ENCODE data around the gene ZDHHC16.
"Not testable (repeated sequence)": the region's sequence is repeated elsewhere in the genome, so short reads cannot be mapped to it uniquely, and the experiment has no call there.

GRCh38 chr10:97423757-97424098, 22.2 kb upstream of the ZDHHC16 start:
- TF ChIP-seq SP2 (tag by site-specific recombination; IDR thresholded peaks at IDR 0.05); ZNF624 (tag by site-specific recombination; IDR thresholded peaks at IDR 0.05); ZNF239 (tag by site-specific recombination; IDR thresholded peaks at IDR 0.05); GLIS1 (tag by site-specific recombination; IDR thresholded peaks at IDR 0.05); ZNF157 (tag by site-specific recombination; IDR thresholded peaks at IDR 0.05); ZNF707 (tag by site-specific recombination; IDR thresholded peaks at IDR 0.05); ZNF155 (tag by site-specific recombination; IDR thresholded peaks at IDR 0.05); ZNF114 (tag by site-specific recombination; IDR thresholded peaks at IDR 0.05); KLF9 (tag by site-specific recombination; IDR thresholded peaks at IDR 0.05; ENCODE audit: low read depth); ZBTB8A (tag by site-specific recombination; IDR thresholded peaks at IDR 0.05): not testable (repeated sequence)
